Measurements from ENCODE around the gene EML1.
A peak's percentile ranks its signal among the peaks of the same experiment; 100 is the strongest.

GRCh38 chr14:99809360-99809759 lies 16.1 kb downstream of the EML1 start:
- TF ChIP-seq, protein P1, sequence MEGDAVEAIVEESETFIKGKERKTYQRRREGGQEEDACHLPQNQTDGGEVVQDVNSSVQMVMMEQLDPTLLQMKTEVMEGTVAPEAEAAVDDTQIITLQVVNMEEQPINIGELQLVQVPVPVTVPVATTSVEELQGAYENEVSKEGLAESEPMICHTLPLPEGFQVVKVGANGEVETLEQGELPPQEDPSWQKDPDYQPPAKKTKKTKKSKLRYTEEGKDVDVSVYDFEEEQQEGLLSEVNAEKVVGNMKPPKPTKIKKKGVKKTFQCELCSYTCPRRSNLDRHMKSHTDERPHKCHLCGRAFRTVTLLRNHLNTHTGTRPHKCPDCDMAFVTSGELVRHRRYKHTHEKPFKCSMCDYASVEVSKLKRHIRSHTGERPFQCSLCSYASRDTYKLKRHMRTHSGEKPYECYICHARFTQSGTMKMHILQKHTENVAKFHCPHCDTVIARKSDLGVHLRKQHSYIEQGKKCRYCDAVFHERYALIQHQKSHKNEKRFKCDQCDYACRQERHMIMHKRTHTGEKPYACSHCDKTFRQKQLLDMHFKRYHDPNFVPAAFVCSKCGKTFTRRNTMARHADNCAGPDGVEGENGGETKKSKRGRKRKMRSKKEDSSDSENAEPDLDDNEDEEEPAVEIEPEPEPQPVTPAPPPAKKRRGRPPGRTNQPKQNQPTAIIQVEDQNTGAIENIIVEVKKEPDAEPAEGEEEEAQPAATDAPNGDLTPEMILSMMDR (IDR thresholded peaks at IDR 0.05): no peak
- peak; percentile 43 to 66 for TF ChIP-seq POLR2AphosphoS5 (IDR thresholded peaks at IDR 0.05)
- TF ChIP-seq POLR2A (IDR thresholded peaks at IDR 0.05; ENCODE audit: low read depth): no peak
- TF ChIP-seq EP300 (IDR thresholded peaks at IDR 0.05): no peak

All from esophagus muscularis mucosa (tissue), 4 donors.